Thymus (tissue), 11 donors: ENCODE results near the gene DNAJA4. TPM values are rescaled to one million over a fixed set of nuclear protein-coding genes. Genes with fewer than 3 reads are reported as not detected.

Experiments
- DNase-seq, 9 donors: peaks; one replicate each; pipeline ENCODE4 v3.0.0-alpha.2; 2013; ENCODE audit warnings: low spot score in 9 of 9, low read depth in 6 of 9, missing footprints in 1 of 9
- H3K27ac ChIP-seq, 2 donors: one replicate each; pipeline ENCODE4 v1.5.1; 2013; ENCODE audit warnings: control low read depth in 1 of 2, low read depth in 1 of 2, low read length in 1 of 2, mild to moderate bottlenecking in 1 of 2, moderate library complexity in 1 of 2
- H3K27me3 ChIP-seq, 2 donors: one replicate each; pipeline ENCODE4 v1.5.1; 2013; ENCODE audit warnings: low read length in 1 of 2; ENCODE audit not compliant: control insufficient read depth in 2 of 2, insufficient read depth in 1 of 2
- H3K36me3 ChIP-seq, 2 donors: one replicate each; pipeline ENCODE4 v1.5.1; 2013; ENCODE audit warnings: low read length in 1 of 2, mild to moderate bottlenecking in 1 of 2, moderate library complexity in 1 of 2; ENCODE audit not compliant: control insufficient read depth in 2 of 2, insufficient read depth in 2 of 2
- H3K4me1 ChIP-seq, 2 donors: one replicate each; pipeline ENCODE4 v1.5.1; 2013; ENCODE audit warnings: low read length in 2 of 2; ENCODE audit not compliant: control insufficient read depth in 2 of 2, insufficient read depth in 2 of 2
- H3K4me3 ChIP-seq, 2 donors: one replicate each; pipeline ENCODE4 v1.5.1; 2013; ENCODE audit warnings: low read length in 2 of 2, control low read depth in 1 of 2, mild to moderate bottlenecking in 1 of 2
- H3K9me3 ChIP-seq, 2 donors: one replicate each; pipeline ENCODE4 v1.5.1; 2013; ENCODE audit warnings: low read length in 1 of 2, mild to moderate bottlenecking in 1 of 2; ENCODE audit not compliant: control insufficient read depth in 2 of 2, insufficient read depth in 1 of 2
- WGBS: extraction: QIAGEN DNeasy Blood & Tissue Kit; methylation state at CpG from one replicate; pipeline ENCODE4 v1.1.7; 2013; 5-methylcytosine and 5-hydroxymethylcytosine counted together
- polyA plus RNA-seq: library from polyadenylated mRNA; stranded (reverse); fragments of 200-250 nt; gene quantifications from one replicate; pipeline ENCODE4 v1.2.3, GENCODE V29; 2013
- total RNA-seq: library from RNA; stranded (reverse); fragments of 120-200 nt; gene quantifications from one replicate; pipeline ENCODE4 v1.2.4, GENCODE V29; 2013
- donor health status: healthy.

The DNAJA4 gene
- total and polyA plus RNA-seq, 2 donors, result 6.2 to 19.0 TPM

DNA sequence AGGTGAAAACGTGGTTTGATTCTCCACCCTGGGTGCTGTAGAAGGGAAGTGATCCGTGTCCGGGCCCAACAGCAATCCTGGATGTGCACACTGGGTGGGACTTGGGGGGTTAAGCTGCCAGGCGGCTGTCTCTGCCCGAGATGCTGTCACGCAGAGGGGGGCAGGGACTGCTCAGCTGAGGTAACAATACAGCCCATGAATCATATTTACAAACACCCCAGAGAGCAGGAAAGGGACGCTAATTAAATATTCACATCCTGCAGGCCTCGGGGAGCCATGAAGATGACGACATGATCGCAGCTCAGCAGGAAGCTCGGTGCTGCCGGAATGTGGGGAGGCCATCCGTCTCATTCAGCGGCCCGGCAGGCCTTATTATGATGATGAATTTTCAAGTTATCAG, 57.9 kb downstream of the DNAJA4 start:
- no peak for DNase-seq
- Histone ChIP-seq H3K4me1 (no peaks in the 10 kb centered on the region), H3K27me3 (no peaks in the 10 kb centered on the region), H3K27ac (no peak overlapping the region), H3K4me3 (no peak overlapping the region), H3K36me3 (no peaks in the 10 kb centered on the region), H3K9me3 (no peaks in the 10 kb centered on the region)
- WGBS, result 90% methylated on average over 15 of the region's 15 CpGs

DNA sequence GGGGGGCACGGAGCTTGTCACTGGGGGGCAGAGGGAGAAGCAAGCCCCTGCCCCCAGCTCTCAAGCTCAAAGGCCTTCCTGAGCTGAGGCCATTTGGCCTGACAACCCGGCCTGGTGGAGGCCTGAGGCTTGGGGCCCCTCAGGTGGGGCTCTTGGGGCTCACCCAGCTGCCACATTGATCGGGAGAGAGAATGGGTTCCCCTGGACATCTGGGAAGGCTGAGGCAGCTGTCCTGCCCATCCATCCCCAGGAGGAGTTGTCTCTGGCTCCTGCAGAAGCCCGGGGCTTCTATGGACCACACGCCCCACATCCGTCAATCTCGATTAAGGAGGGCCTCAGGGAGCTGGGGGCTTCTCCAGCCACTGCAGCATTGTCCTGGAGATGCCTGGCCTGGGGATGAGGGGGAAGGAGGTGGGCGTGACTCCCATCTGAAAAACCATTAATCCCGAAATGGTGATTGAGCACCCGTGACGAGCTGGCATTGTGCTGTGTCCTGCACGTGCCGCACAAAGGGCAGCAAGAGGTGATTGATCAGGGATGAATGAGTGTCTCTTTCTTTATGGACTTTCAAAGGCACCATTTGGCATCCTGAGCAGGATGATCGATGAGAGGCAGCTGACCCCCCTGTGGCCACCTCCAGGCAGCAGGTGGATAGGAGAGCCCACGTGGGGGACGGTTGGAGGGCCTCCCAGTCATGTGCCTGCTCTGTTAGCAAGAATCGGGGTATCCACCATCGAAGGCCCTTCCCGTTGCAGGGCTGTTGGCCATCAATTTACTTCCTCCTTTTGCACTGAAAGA, 58.6 kb downstream of the DNAJA4 start:
- no peak overlapping the region for H3K27ac ChIP-seq

DNA sequence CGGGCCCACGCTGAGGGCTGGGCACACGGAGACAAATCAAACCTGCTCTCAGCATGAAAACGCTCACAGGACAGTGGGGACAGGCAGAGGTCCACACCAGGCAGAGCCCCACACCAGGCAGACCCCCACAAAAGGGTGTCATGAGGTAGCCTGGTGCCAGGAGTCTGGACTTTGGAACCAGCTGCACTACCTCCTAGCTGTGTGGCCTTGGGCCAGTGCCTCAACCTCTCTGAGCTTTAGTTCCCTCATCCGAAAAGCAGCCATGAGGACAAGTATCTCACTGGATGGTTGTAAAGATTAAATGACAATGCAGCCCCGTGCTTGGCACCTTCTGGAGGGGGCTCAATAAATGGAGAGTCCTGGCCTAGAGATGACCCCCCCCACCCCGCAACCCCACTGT, 59.3 kb downstream of the DNAJA4 start:
- 81% methylated on average over 7 of the region's 7 CpGs for WGBS
- Histone ChIP-seq H3K27me3 (no peaks in the 10 kb centered on the region), H3K36me3 (no peaks in the 10 kb centered on the region), H3K4me1 (no peaks in the 10 kb centered on the region), H3K9me3 (no peaks in the 10 kb centered on the region), H3K27ac (no peak overlapping the region), H3K4me3 (no peak overlapping the region)
- no peak for DNase-seq

More for the DNA sequence above, 58.6 kb downstream of the DNAJA4 start:
- Histone ChIP-seq H3K27me3 (no peaks in the 10 kb centered on the region), H3K36me3 (no peaks in the 10 kb centered on the region), H3K4me3 (no peak overlapping the region), H3K4me1 (no peaks in the 10 kb centered on the region), H3K9me3 (no peaks in the 10 kb centered on the region)
- no peak for DNase-seq
- 84% methylated on average over 19 of the region's 19 CpGs for WGBS

DNA sequence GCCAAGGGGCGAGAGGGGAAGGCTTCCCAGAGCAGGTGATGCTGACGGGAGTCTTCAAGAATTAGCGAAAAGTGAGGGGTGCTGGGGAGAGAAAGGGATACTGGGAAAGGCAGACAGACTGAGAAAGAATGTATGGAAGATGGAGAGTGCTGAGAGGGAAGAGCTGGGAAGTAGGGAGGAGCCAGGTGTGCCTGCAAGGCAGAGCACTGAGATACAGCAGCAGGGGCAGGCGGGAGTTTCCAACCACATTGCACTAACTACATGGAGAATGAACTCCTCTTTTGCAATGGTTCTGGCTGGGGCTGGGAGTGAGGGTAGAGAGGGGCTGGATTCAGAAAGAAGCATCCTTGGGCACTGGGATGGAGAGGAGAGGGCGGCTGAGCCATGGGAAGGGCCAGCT, 59.8 kb downstream of the DNAJA4 start:
- no peak for DNase-seq
- no peak overlapping the region for H3K27ac ChIP-seq
- 96% methylated on average over 5 of the region's 5 CpGs for WGBS
- no peaks in the 10 kb centered on the region for H3K36me3 ChIP-seq
- H3K4me1 ChIP-seq, result no peaks in the 10 kb centered on the region
- no peaks in the 10 kb centered on the region for H3K9me3 ChIP-seq
- H3K4me3 ChIP-seq, result no peak overlapping the region
- H3K27me3 ChIP-seq, result no peaks in the 10 kb centered on the region

DNA sequence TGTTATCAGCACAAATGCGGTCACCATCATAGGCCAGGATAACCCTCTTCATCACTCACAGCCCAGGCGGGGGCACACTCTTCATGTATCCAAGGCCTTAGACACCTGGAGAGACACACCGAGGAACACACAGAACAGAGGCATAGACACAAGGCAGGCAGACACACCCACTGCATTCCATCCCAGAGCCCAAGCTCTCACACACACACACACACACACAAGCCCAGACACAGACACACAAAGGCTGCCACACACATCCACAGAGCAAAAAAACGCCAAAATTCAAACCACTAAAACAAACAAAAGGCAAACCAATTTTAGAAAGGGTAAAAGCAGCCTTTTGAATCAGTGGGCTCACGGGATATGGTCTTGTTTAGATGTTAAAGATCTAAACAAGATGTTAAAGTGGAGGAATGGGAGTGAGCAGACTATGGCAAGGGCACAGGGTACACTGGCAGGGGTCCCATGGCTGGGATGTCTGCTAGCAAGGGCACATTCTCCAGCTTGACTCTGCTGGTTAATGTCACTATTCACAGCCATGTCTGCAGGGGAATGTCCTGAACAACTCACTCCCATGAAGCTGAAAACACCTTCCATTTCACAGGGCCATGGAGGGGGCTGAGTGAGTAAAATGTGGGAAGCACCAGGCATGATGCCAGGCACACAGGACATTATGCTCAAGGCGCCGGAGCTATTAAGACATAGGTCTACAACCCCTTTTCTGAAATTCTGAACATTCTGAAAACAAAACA, 60.9 kb downstream of the DNAJA4 start:
- Histone ChIP-seq H3K27me3 (no peaks in the 10 kb centered on the region), H3K9me3 (no peaks in the 10 kb centered on the region), H3K4me3 (no peak overlapping the region), H3K36me3 (no peaks in the 10 kb centered on the region), H3K4me1 (no peaks in the 10 kb centered on the region), H3K27ac (no peak overlapping the region)
- DNase-seq, result no peak
- 92% methylated on average over 7 of the region's 7 CpGs for WGBS

DNA sequence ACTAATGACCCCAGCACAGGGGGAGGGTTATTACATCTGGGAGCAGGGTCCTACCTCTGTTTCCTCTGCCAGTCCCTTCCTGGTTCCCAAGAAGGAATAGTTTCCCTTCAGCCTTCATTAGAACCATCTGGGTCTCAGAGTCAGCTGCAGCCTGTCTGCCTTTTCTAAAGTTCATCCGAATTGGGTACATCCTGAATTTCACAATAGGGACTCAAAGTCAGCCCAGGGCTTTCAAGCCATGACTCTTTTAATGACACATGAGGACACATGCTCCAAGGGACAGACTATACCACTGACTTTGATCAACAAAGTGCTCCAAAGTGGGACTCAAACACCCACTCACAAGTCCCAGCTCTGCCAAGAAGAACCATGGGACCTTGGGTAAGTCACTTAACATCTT, 63.1 kb downstream of the DNAJA4 start:
- H3K4me3 ChIP-seq, result no peak overlapping the region
- H3K36me3 ChIP-seq, result no peaks in the 10 kb centered on the region
- no peak for DNase-seq
- no peaks in the 10 kb centered on the region for H3K4me1 ChIP-seq
- no peak overlapping the region for H3K27ac ChIP-seq
- WGBS, result 92% methylated on average over 1 of the region's 1 CpG
- no peaks in the 10 kb centered on the region for H3K9me3 ChIP-seq
- peaks cover 0 to 2% of the 10 kb centered on the region in 2 donors for H3K27me3 ChIP-seq

DNA sequence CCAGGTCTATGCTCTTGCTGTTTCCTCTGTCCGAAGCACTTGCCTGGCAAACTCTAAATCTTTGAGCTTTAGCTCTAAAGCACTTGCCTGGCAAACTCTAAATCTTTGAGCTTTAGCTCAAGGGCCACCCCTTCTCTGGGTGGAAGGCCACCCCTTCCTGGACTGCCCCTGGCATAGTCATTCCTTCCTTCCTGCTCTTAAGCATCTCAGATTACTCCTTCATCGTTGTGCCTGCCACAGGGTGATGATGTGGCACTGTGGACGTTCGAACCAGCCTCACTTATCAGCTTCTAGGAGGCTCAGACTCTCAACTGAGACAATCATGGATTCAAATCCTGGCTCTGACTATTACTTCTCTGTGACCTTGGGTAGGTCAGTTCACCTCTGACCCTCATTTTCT, 65.3 kb downstream of the DNAJA4 start:
- Histone ChIP-seq H3K4me1 (no peaks in the 10 kb centered on the region), H3K36me3 (no peaks in the 10 kb centered on the region), H3K27ac (no peak overlapping the region), H3K27me3 (peaks cover 0 to 5% of the 10 kb centered on the region in 2 donors), H3K9me3 (no peaks in the 10 kb centered on the region), H3K4me3 (no peak overlapping the region)
- DNase-seq, result no peak
- 55% methylated on average over 4 of the region's 4 CpGs for WGBS

Other genes with a start within 250 kb of the DNAJA4 start
- 32.7 TPM for gene TBC1D2B, start 186.9 kb upstream of the DNAJA4 start, total RNA-seq
- gene TBC1D2B, start 186.9 kb upstream of the DNAJA4 start, polyA plus RNA-seq, result 20.0 TPM
- 0.05 TPM for gene SH2D7, start 172.0 kb upstream of the DNAJA4 start, total RNA-seq
- 0.05 TPM for gene SH2D7, start 172.0 kb upstream of the DNAJA4 start, polyA plus RNA-seq
- gene CIB2, start 133.1 kb upstream of the DNAJA4 start, total RNA-seq, result 50.6 TPM
- 11.2 TPM for gene CIB2, start 133.1 kb upstream of the DNAJA4 start, polyA plus RNA-seq
- 69.5 TPM for gene IDH3A, start 115.2 kb upstream of the DNAJA4 start, total RNA-seq
- 45.7 TPM for gene IDH3A, start 115.2 kb upstream of the DNAJA4 start, polyA plus RNA-seq
- gene ACSBG1, start 30.0 kb upstream of the DNAJA4 start, total RNA-seq, result 7.9 TPM
- 1.1 TPM for gene ACSBG1, start 30.0 kb upstream of the DNAJA4 start, polyA plus RNA-seq
- gene SKIC8, start 35.0 kb downstream of the DNAJA4 start, total RNA-seq, result 91.1 TPM
- gene SKIC8, start 35.0 kb downstream of the DNAJA4 start, polyA plus RNA-seq, result 63.9 TPM
- 1.8 TPM for gene CRABP1, start 75.8 kb downstream of the DNAJA4 start, total RNA-seq
- gene CRABP1, start 75.8 kb downstream of the DNAJA4 start, polyA plus RNA-seq, result 6.5 TPM
- 20.5 TPM for gene IREB2, start 173.7 kb downstream of the DNAJA4 start, total RNA-seq
- gene IREB2, start 173.7 kb downstream of the DNAJA4 start, polyA plus RNA-seq, result 20.6 TPM
- 2.2 TPM for gene HYKK, start 243.0 kb downstream of the DNAJA4 start, total RNA-seq
- 5.3 TPM for gene HYKK, start 243.0 kb downstream of the DNAJA4 start, polyA plus RNA-seq